Muscle of leg (tissue), 11 donors: ENCODE results near the gene LRIG1. TPM values are rescaled to one million over a fixed set of nuclear protein-coding genes. Genes with fewer than 3 reads are reported as not detected.
A peak's percentile ranks its signal among the peaks of the same experiment; 100 is the strongest.

Experiments
- DNase-seq: peaks from one replicate; pipeline ENCODE4 v3.0.0; 2013
- H3K27ac ChIP-seq: one replicate; pipeline ENCODE4 v1.5.1; 2013; ENCODE audit warnings: mild to moderate bottlenecking, low read length, control low read depth
- H3K27me3 ChIP-seq: one replicate; pipeline ENCODE4 v1.6.1; 2013; ENCODE audit warnings: low read length; ENCODE audit not compliant: control insufficient read depth, insufficient read depth
- H3K36me3 ChIP-seq: one replicate; pipeline ENCODE4 v1.6.1; 2013; ENCODE audit warnings: low read length; ENCODE audit not compliant: control insufficient read depth, insufficient read depth
- H3K4me1 ChIP-seq: one replicate; pipeline ENCODE4 v1.6.1; 2013; ENCODE audit warnings: low read length; ENCODE audit not compliant: control insufficient read depth, insufficient read depth
- H3K4me3 ChIP-seq: one replicate; pipeline ENCODE4 v1.5.1; 2013; ENCODE audit warnings: low read length, control low read depth
- H3K9me3 ChIP-seq: replicated peaks from 2 replicates; pipeline ENCODE4 v1.6.1; 2013; ENCODE audit warnings: low read depth, low read length; ENCODE audit not compliant: control insufficient read depth
- WGBS: methylation state at CpG from one replicate; pipeline ENCODE4 v1.1.5; 2013; ENCODE audit warnings: missing lambda C conversion rate; ENCODE audit not compliant: insufficient coverage; 5-methylcytosine and 5-hydroxymethylcytosine counted together
- polyA plus RNA-seq, 8 donors: library from polyadenylated mRNA; unstranded; fragments of 120-200 nt; gene quantifications; one replicate each; pipeline versions ENCODE4 v1.2.1 to v1.2.3, GENCODE V29; 2013; ENCODE audit warnings: inconsistent platforms in 1 of 8, low replicate concordance in 1 of 8; ENCODE audit not compliant: insufficient read length in 8 of 8, insufficient read depth in 1 of 8
- total RNA-seq: library from RNA; stranded (reverse); fragments of 120-200 nt; gene quantifications from one replicate; pipeline ENCODE4 v1.2.4, GENCODE V29; 2013

The LRIG1 gene
- total and polyA plus RNA-seq, 9 donors, result 79.6 to 127 (median 103) TPM

- Histone ChIP-seq H3K9me3 (no peaks in the 10 kb centered on the region), H3K4me3 (no peak overlapping the region), H3K4me1 (peaks cover 12% of the 10 kb centered on the region), H3K27ac (no peak overlapping the region), H3K36me3 (peaks cover 3% of the 10 kb centered on the region), H3K27me3 (no peaks in the 10 kb centered on the region)
- no peak for DNase-seq
- WGBS, result no CpG with 5 or more reads among the region's 5 CpGs
Observed at GRCh38 chr3:66365080-66365479, 135.7 kb downstream of the LRIG1 start.

- WGBS, result 25% methylated on average over 1 of the region's 6 CpGs
- DNase-seq, result peak; percentile 52
- Histone ChIP-seq H3K9me3 (no peaks in the 10 kb centered on the region), H3K27ac (peak overlapping the region; percentile 82), H3K4me1 (peaks cover 12% of the 10 kb centered on the region), H3K27me3 (no peaks in the 10 kb centered on the region), H3K4me3 (no peak overlapping the region), H3K36me3 (no peaks in the 10 kb centered on the region)
Observed at GRCh38 chr3:66363148-66363547, 137.7 kb downstream of the LRIG1 start.

GRCh38 chr3:66362541-66362941 lies 138.3 kb downstream of the LRIG1 start:
- no peaks in the 10 kb centered on the region for H3K27me3 ChIP-seq
- WGBS, result no CpG with 5 or more reads among the region's 3 CpGs
- no peak overlapping the region for H3K4me3 ChIP-seq
- H3K9me3 ChIP-seq, result no peaks in the 10 kb centered on the region
- peak overlapping the region; percentile 82 for H3K27ac ChIP-seq
- H3K4me1 ChIP-seq, result peaks cover 12% of the 10 kb centered on the region
- H3K36me3 ChIP-seq, result no peaks in the 10 kb centered on the region
- peak; percentile 93 for DNase-seq

- no peaks in the 10 kb centered on the region for H3K36me3 ChIP-seq
- H3K27ac ChIP-seq, result no peak overlapping the region
- H3K4me1 ChIP-seq, result peaks cover 12% of the 10 kb centered on the region
- H3K4me3 ChIP-seq, result no peak overlapping the region
- no peaks in the 10 kb centered on the region for H3K9me3 ChIP-seq
- 93% methylated on average over 3 of the region's 5 CpGs for WGBS
- DNase-seq, result no peak
- no peaks in the 10 kb centered on the region for H3K27me3 ChIP-seq
Observed at GRCh38 chr3:66361356-66361755, 139.5 kb downstream of the LRIG1 start.

GRCh38 chr3:66355997-66356396 lies 144.8 kb downstream of the LRIG1 start:
- Histone ChIP-seq H3K36me3 (no peaks in the 10 kb centered on the region), H3K27me3 (no peaks in the 10 kb centered on the region), H3K27ac (no peak overlapping the region), H3K4me1 (peaks cover 2% of the 10 kb centered on the region), H3K4me3 (no peak overlapping the region), H3K9me3 (no peaks in the 10 kb centered on the region)
- WGBS, result no CpG with 5 or more reads among the region's 1 CpG
- DNase-seq, result peak; percentile 40

- no peaks in the 10 kb centered on the region for H3K9me3 ChIP-seq
- no peaks in the 10 kb centered on the region for H3K36me3 ChIP-seq
- H3K27ac ChIP-seq, result no peak overlapping the region
- H3K4me3 ChIP-seq, result no peak overlapping the region
- WGBS, result 92% methylated on average over 2 of the region's 3 CpGs
- no peak for DNase-seq
- no peaks in the 10 kb centered on the region for H3K27me3 ChIP-seq
- H3K4me1 ChIP-seq, result peaks cover 2% of the 10 kb centered on the region
Observed at GRCh38 chr3:66355394-66355793, 145.4 kb downstream of the LRIG1 start.

GRCh38 chr3:66354001-66354400 lies 146.8 kb downstream of the LRIG1 start:
- H3K36me3 ChIP-seq, result no peaks in the 10 kb centered on the region
- DNase-seq, result no peak
- no peaks in the 10 kb centered on the region for H3K27me3 ChIP-seq
- peaks cover 2% of the 10 kb centered on the region for H3K4me1 ChIP-seq
- no peaks in the 10 kb centered on the region for H3K9me3 ChIP-seq
- no peak overlapping the region for H3K27ac ChIP-seq
- no CpG with 5 or more reads among the region's 2 CpGs for WGBS
- H3K4me3 ChIP-seq, result no peak overlapping the region

- WGBS, result 60% methylated on average over 1 of the region's 6 CpGs
- no peaks in the 10 kb centered on the region for H3K9me3 ChIP-seq
- H3K27me3 ChIP-seq, result no peaks in the 10 kb centered on the region
- H3K4me3 ChIP-seq, result no peak overlapping the region
- peaks cover 2% of the 10 kb centered on the region for H3K4me1 ChIP-seq
- H3K27ac ChIP-seq, result no peak overlapping the region
- no peaks in the 10 kb centered on the region for H3K36me3 ChIP-seq
- peak; percentile 78 for DNase-seq
Observed at GRCh38 chr3:66353530-66353929, 147.3 kb downstream of the LRIG1 start.

- no peak overlapping the region for H3K4me3 ChIP-seq
- H3K4me1 ChIP-seq, result peaks cover 2% of the 10 kb centered on the region
- H3K36me3 ChIP-seq, result no peaks in the 10 kb centered on the region
- no peak for DNase-seq
- H3K27me3 ChIP-seq, result no peaks in the 10 kb centered on the region
- no peak overlapping the region for H3K27ac ChIP-seq
- H3K9me3 ChIP-seq, result no peaks in the 10 kb centered on the region
- no CpG with 5 or more reads among the region's 3 CpGs for WGBS
Observed at GRCh38 chr3:66353039-66353438, 147.8 kb downstream of the LRIG1 start.

- Histone ChIP-seq H3K9me3 (no peaks in the 10 kb centered on the region), H3K27ac (no peak overlapping the region), H3K27me3 (no peaks in the 10 kb centered on the region), H3K36me3 (peaks cover 3% of the 10 kb centered on the region), H3K4me1 (peaks cover 2% of the 10 kb centered on the region), H3K4me3 (no peak overlapping the region)
- 100% methylated on average over 3 of the region's 8 CpGs for WGBS
- no peak for DNase-seq
Observed at GRCh38 chr3:66350601-66351000, 150.2 kb downstream of the LRIG1 start.

- no peak overlapping the region for H3K4me3 ChIP-seq
- DNase-seq, result peak; percentile 93
- peaks cover 3% of the 10 kb centered on the region for H3K36me3 ChIP-seq
- no CpG with 5 or more reads among the region's 3 CpGs for WGBS
- H3K27ac ChIP-seq, result peak overlapping the region; percentile 54
- H3K4me1 ChIP-seq, result peaks cover 5% of the 10 kb centered on the region
- H3K9me3 ChIP-seq, result no peaks in the 10 kb centered on the region
- no peaks in the 10 kb centered on the region for H3K27me3 ChIP-seq
Observed at GRCh38 chr3:66348704-66349103, 152.1 kb downstream of the LRIG1 start.
